Right lobe of liver (tissue), 6 donors: ENCODE results near the gene OR8I2. TPM values are rescaled to one million over a fixed set of nuclear protein-coding genes. Genes with fewer than 3 reads are reported as not detected.
"Not testable (repeated sequence)": the region's sequence is repeated elsewhere in the genome, so short reads cannot be mapped to it uniquely, and the experiment has no call there.

Source experiments
- ATAC-seq, 4 donors: fragments of 200-7000 bp; cut with Tn5 transposase; one replicate each; pipeline ENCODE4 v1.9.1; 2020; ENCODE audit warnings: mild to moderate bottlenecking in 4 of 4, moderate library complexity in 4 of 4
- DNase-seq, 3 donors: peaks; one replicate each; pipeline ENCODE4 v3.0.0-alpha.2; 2020
- H3K27ac ChIP-seq, 3 donors: fragments of 200-600 bp; one replicate each; pipeline ENCODE4 v1.8.0; 2022
- H3K27me3 ChIP-seq, 2 donors: fragments of 200-600 bp; one replicate each; pipeline ENCODE4 v1.8.0; 2022
- H3K36me3 ChIP-seq, 4 donors: fragments of 200-600 bp; sonication (generic) in 1 of 4; one replicate each; pipeline versions ENCODE4 v1.5.1 to v1.8.0; 2017 to 2022; ENCODE audit warnings: control low read depth in 1 of 4
- H3K4me1 ChIP-seq, 4 donors: fragments of 200-600 bp; sonication (generic) in 1 of 4; one replicate each; pipeline versions ENCODE4 v1.5.1 to v1.8.0; 2017 to 2022; ENCODE audit warnings: control low read depth in 1 of 4
- H3K4me3 ChIP-seq, 3 donors: fragments of 200-600 bp; one replicate each; pipeline ENCODE4 v1.8.0; 2022
- H3K9me3 ChIP-seq, 4 donors: fragments of 200-600 bp; sonication (generic) in 1 of 4; one replicate each; pipeline versions ENCODE4 v1.5.1 to v1.8.0; 2017 to 2022; ENCODE audit warnings: control low read depth in 1 of 4
- CTCF ChIP-seq, 4 donors: fragments of 200-600 bp in 3 of 4; fragments of 450-650 bp in 1 of 4; IDR thresholded peaks; one replicate each; pipeline versions ENCODE4 v1.5.1 to v1.8.0; 2016 to 2022; ENCODE audit warnings: antibody characterized with exemption in 4 of 4, mild to moderate bottlenecking in 2 of 4
- POLR2A ChIP-seq: fragments of 450-650 bp; IDR thresholded peaks from one replicate; pipeline ENCODE4 v1.6.1; 2017; ENCODE audit warnings: antibody characterized with exemption, mild to moderate bottlenecking
- WGBS: methylation state at CpG from one replicate; pipeline ENCODE4 v1.1.6; 2018; ENCODE audit warnings: low coverage, low lambda C conversion rate; ENCODE audit not compliant: insufficient coverage; ENCODE audit errors: missing lambda C conversion rate; 5-methylcytosine and 5-hydroxymethylcytosine counted together
- intact Hi-C, 2 donors: fragments of 100-400 bp; cut with DNase I; formaldehyde crosslinking; loops; one replicate each; pipeline versions ENCODE4 v1.11.2 to v1.14.1; 2022
- long read RNA-seq: library from polyadenylated mRNA; unstranded; transcript quantifications from one replicate; pipeline ENCODE4 v2.0.0, GENCODE V29; 2019
- total RNA-seq, 6 experiments: library from RNA; depleted of rRNA in 2 of 6; stranded (reverse); fragments of >200 nt in 2 of 6; fragmentation: NEBNext Ultra II Directional in 3 of 6; extraction: Animal tissue kit (Norgen Biotek cat#: 25700) in 3 of 6; gene quantifications; one replicate each; pipeline versions ENCODE4 v1.1.0 to v1.2.4, GENCODE V29; 2016 to 2023
- donor health status: DM: no; HTN: yes; CAD: no.
- donor health status: DM: no; HTN: no; CAD: no.
- donor health status: DM: no; HTN: no; CAD: no.
- donor health status: DM: no; HTN: yes; CAD: no.
- donor health status: DM: no; HTN: yes; CAD: no.

The OR8I2 gene
- not detected for total RNA-seq
- long read RNA-seq, result 0 reads

- no peaks in the 10 kb centered on the region for H3K27me3 ChIP-seq
- no peaks in the 10 kb centered on the region for H3K9me3 ChIP-seq
- 47% methylated on average over 3 of the region's 3 CpGs for WGBS
- intact Hi-C loops, result no loop called here
- TF ChIP-seq POLR2A (no peak), CTCF (IDR thresholded peaks at IDR 0.05) (no peak)
- H3K4me1 ChIP-seq, result no peaks in the 10 kb centered on the region
- no peak within 1 kb of the TSS for H3K4me3 ChIP-seq
- ATAC-seq, result no peak
- no peak for DNase-seq
- no peak within 1 kb of the TSS for H3K27ac ChIP-seq
- H3K36me3 ChIP-seq, result no peaks in the 10 kb centered on the region
These were observed at the start of gene OR8I2 for GRCh38 chr11:56093008-56093407. OR8I2 (plus strand) TSS chr11:56093308; CDS start chr11:56093308, 0 bp downstream.

GRCh38 chr11:56045538-56045937, 47.6 kb upstream of the OR8I2 start:
- no peak overlapping the region for H3K27ac ChIP-seq
- intact Hi-C loops, result no loop called here
- H3K4me3 ChIP-seq, result no peak overlapping the region
- no peaks in the 10 kb centered on the region for H3K27me3 ChIP-seq
- no peaks in the 10 kb centered on the region for H3K9me3 ChIP-seq
- no peak for TF ChIP-seq POLR2A
- TF ChIP-seq CTCF (IDR thresholded peaks at IDR 0.05), result no peak
- H3K36me3 ChIP-seq, result no peaks in the 10 kb centered on the region
- H3K4me1 ChIP-seq, result no peaks in the 10 kb centered on the region
- no peak for ATAC-seq
- DNase-seq, result no peak
- WGBS, result 33% methylated on average over 1 of the region's 1 CpG

GRCh38 chr11:56048480-56048879, 44.6 kb upstream of the OR8I2 start:
- ATAC-seq (no peak), DNase-seq (no peak)
- 60% methylated on average over 4 of the region's 4 CpGs for WGBS
- Histone ChIP-seq H3K27ac (no peak overlapping the region), H3K4me1 (no peaks in the 10 kb centered on the region), H3K27me3 (no peaks in the 10 kb centered on the region), H3K9me3 (no peaks in the 10 kb centered on the region), H3K4me3 (no peak overlapping the region), H3K36me3 (no peaks in the 10 kb centered on the region)
- no peak for TF ChIP-seq CTCF (IDR thresholded peaks at IDR 0.05)
- TF ChIP-seq POLR2A, result no peak
- intact Hi-C loops, result no loop called here

- ATAC-seq (no peak), DNase-seq (no peak)
- no peaks in the 10 kb centered on the region for H3K9me3 ChIP-seq
- TF ChIP-seq POLR2A, result no peak
- TF ChIP-seq CTCF (IDR thresholded peaks at IDR 0.05), result no peak
- no peaks in the 10 kb centered on the region for H3K36me3 ChIP-seq
- no peak overlapping the region for H3K27ac ChIP-seq
- H3K27me3 ChIP-seq, result no peaks in the 10 kb centered on the region
- no peaks in the 10 kb centered on the region for H3K4me1 ChIP-seq
- intact Hi-C loops, result no loop called here
- H3K4me3 ChIP-seq, result no peak overlapping the region
- 45% methylated on average over 2 of the region's 2 CpGs for WGBS
These were observed 43.6 kb upstream of the OR8I2 start for GRCh38 chr11:56049487-56049886.

GRCh38 chr11:56056366-56056765, 36.7 kb upstream of the OR8I2 start:
- DNase-seq, H3K36me3 ChIP-seq, H3K27me3 ChIP-seq, H3K9me3 ChIP-seq, H3K4me1 ChIP-seq, H3K27ac ChIP-seq, ATAC-seq, intact Hi-C loops, H3K4me3 ChIP-seq: not testable (repeated sequence)
- 8% methylated on average over 4 of the region's 4 CpGs for WGBS

- DNase-seq, result not testable (repeated sequence)
These were observed 35.4 kb upstream of the OR8I2 start for GRCh38 chr11:56057661-56058237.

GRCh38 chr11:56058260-56058780, 34.8 kb upstream of the OR8I2 start:
- 54% methylated on average over 7 of the region's 7 CpGs for WGBS
- intact Hi-C loops, DNase-seq, H3K36me3 ChIP-seq, H3K4me3 ChIP-seq, ATAC-seq, H3K27me3 ChIP-seq, H3K9me3 ChIP-seq, H3K27ac ChIP-seq, H3K4me1 ChIP-seq: not testable (repeated sequence)

More at GRCh38 chr11:56057661-56058237, 35.4 kb upstream of the OR8I2 start:
- H3K27me3 ChIP-seq, H3K36me3 ChIP-seq, H3K27ac ChIP-seq, H3K4me1 ChIP-seq, intact Hi-C loops, H3K9me3 ChIP-seq, H3K4me3 ChIP-seq, ATAC-seq: not testable (repeated sequence)
- 10% methylated on average over 5 of the region's 7 CpGs for WGBS
